ENCODE data around the gene DGLUCY. TPM values are rescaled to one million over a fixed set of nuclear protein-coding genes. Genes with fewer than 3 reads are reported as not detected.

DGLUCY gene
- total RNA-seq, 1 donor, result 45.6 TPM

DNA sequence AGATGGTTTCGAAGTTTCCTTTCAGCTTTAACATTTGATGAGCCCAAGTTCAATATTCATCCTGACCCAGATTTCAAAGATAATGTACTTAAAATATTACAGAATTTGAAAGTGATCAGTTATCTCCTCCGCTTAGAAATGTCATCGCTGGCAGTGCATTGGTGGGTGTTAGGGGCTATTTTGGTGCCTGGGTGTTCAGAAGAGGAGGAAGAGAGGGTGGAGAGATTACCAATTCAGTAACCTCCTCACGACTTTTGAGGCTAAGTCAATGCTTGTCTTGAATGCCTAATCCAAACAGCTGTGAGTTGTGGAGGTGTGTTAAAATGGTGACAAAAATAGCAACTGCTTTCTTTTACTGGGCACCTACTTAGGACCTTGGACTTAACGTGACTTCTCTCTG, 13.8 kb upstream of the DGLUCY start:
- Histone ChIP-seq H3K4me1 (ENCODE audit: insufficient read depth, low read length) (no peaks in the 10 kb centered on the region), H3K36me3 (ENCODE audit: insufficient read depth, low read length) (no peaks in the 10 kb centered on the region), H3K79me2 (ENCODE audit: insufficient read depth, low read length) (no peaks in the 10 kb centered on the region), H3K9me3 (ENCODE audit: low read depth, low read length) (no peaks in the 10 kb centered on the region), H3K27ac (ENCODE audit: low read depth, low read length) (no peak overlapping the region), H4K20me1 (ENCODE audit: insufficient read depth, low read length) (no peaks in the 10 kb centered on the region), H2AFZ (ENCODE audit: low read length) (no peak overlapping the region), H3K4me3 (ENCODE audit: insufficient read depth, low read length) (no peak overlapping the region), H3K4me2 (ENCODE audit: insufficient read depth, low read length) (no peak overlapping the region), H3K27me3 (ENCODE audit: insufficient read depth, low read length) (no peaks in the 10 kb centered on the region)
- no peak for DNase-seq (ENCODE audit: insufficient read length, low spot score, missing footprints)
- no peak for TF ChIP-seq CTCF (IDR thresholded peaks at IDR 0.05; ENCODE audit: extremely low read depth, low read depth, low read length)

DNA sequence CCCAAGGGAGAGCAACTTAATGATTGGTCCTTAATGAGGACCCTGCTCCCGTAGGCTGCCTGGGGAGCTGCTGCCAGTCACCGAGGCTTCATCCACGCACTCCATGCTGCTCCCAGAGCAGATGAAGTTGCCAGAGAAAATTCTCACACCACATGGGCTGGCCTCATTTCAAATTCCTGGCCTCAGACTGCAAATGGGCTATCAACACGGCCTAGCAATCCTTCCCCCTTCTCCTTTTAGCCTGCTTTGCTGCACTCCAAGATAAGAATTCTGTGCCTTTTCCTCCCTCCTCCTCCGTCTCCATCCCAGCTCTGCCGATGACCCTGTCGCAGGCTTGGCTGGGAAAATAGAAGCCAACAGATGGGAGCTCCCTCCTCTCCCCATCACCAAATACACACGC, 10.8 kb upstream of the DGLUCY start:
- TF ChIP-seq CTCF (IDR thresholded peaks at IDR 0.05; ENCODE audit: extremely low read depth, low read depth, low read length), result no peak
- H3K36me3 ChIP-seq (ENCODE audit: insufficient read depth, low read length), result no peaks in the 10 kb centered on the region
- DNase-seq (ENCODE audit: insufficient read length, low spot score, missing footprints), result no peak
- no peaks in the 10 kb centered on the region for H4K20me1 ChIP-seq (ENCODE audit: insufficient read depth, low read length)
- no peak overlapping the region for H3K4me2 ChIP-seq (ENCODE audit: insufficient read depth, low read length)
- no peak overlapping the region for H2AFZ ChIP-seq (ENCODE audit: low read length)
- no peak overlapping the region for H3K27ac ChIP-seq (ENCODE audit: low read depth, low read length)
- H3K79me2 ChIP-seq (ENCODE audit: insufficient read depth, low read length), result no peaks in the 10 kb centered on the region
- H3K9me3 ChIP-seq (ENCODE audit: low read depth, low read length), result no peaks in the 10 kb centered on the region
- no peaks in the 10 kb centered on the region for H3K27me3 ChIP-seq (ENCODE audit: insufficient read depth, low read length)
- no peaks in the 10 kb centered on the region for H3K4me1 ChIP-seq (ENCODE audit: insufficient read depth, low read length)
- H3K4me3 ChIP-seq (ENCODE audit: insufficient read depth, low read length), result no peak overlapping the region

GRCh38 chr14:91108941-91109611, 4.8 kb upstream of the DGLUCY start:
- H3K27me3 ChIP-seq (ENCODE audit: insufficient read depth, low read length), result no peaks in the 10 kb centered on the region
- DNase-seq (ENCODE audit: insufficient read length, low spot score, missing footprints), result peak; percentile 86
- peak overlapping the region; percentile 62 for H3K27ac ChIP-seq (ENCODE audit: low read depth, low read length)
- no peaks in the 10 kb centered on the region for H4K20me1 ChIP-seq (ENCODE audit: insufficient read depth, low read length)
- H3K36me3 ChIP-seq (ENCODE audit: insufficient read depth, low read length), result no peaks in the 10 kb centered on the region
- H3K4me3 ChIP-seq (ENCODE audit: insufficient read depth, low read length), result no peak overlapping the region
- H3K79me2 ChIP-seq (ENCODE audit: insufficient read depth, low read length), result peaks cover 2% of the 10 kb centered on the region
- peak overlapping the region; percentile 4 for H3K4me2 ChIP-seq (ENCODE audit: insufficient read depth, low read length)
- peak overlapping the region; percentile 33 for H2AFZ ChIP-seq (ENCODE audit: low read length)
- peaks cover 18% of the 10 kb centered on the region for H3K4me1 ChIP-seq (ENCODE audit: insufficient read depth, low read length)
- no peak for TF ChIP-seq CTCF (IDR thresholded peaks at IDR 0.05; ENCODE audit: extremely low read depth, low read depth, low read length)
- H3K9me3 ChIP-seq (ENCODE audit: low read depth, low read length), result no peaks in the 10 kb centered on the region

GRCh38 chr14:91111443-91111842, 2.4 kb upstream of the DGLUCY start:
- Histone ChIP-seq H4K20me1 (ENCODE audit: insufficient read depth, low read length) (no peaks in the 10 kb centered on the region), H3K9me3 (ENCODE audit: low read depth, low read length) (no peaks in the 10 kb centered on the region), H3K4me1 (ENCODE audit: insufficient read depth, low read length) (peaks cover 29% of the 10 kb centered on the region), H2AFZ (ENCODE audit: low read length) (peak overlapping the region; percentile 11), H3K27me3 (ENCODE audit: insufficient read depth, low read length) (no peaks in the 10 kb centered on the region), H3K4me2 (ENCODE audit: insufficient read depth, low read length) (no peak overlapping the region), H3K4me3 (ENCODE audit: insufficient read depth, low read length) (no peak overlapping the region), H3K79me2 (ENCODE audit: insufficient read depth, low read length) (peaks cover 24% of the 10 kb centered on the region), H3K27ac (ENCODE audit: low read depth, low read length) (no peak overlapping the region), H3K36me3 (ENCODE audit: insufficient read depth, low read length) (no peaks in the 10 kb centered on the region)
- no peak for TF ChIP-seq CTCF (IDR thresholded peaks at IDR 0.05; ENCODE audit: extremely low read depth, low read depth, low read length)
- DNase-seq (ENCODE audit: insufficient read length, low spot score, missing footprints), result no peak

All from osteoblast (primary cell).